ENCODE data around the gene SLC15A4.

The SLC15A4 gene

DNA sequence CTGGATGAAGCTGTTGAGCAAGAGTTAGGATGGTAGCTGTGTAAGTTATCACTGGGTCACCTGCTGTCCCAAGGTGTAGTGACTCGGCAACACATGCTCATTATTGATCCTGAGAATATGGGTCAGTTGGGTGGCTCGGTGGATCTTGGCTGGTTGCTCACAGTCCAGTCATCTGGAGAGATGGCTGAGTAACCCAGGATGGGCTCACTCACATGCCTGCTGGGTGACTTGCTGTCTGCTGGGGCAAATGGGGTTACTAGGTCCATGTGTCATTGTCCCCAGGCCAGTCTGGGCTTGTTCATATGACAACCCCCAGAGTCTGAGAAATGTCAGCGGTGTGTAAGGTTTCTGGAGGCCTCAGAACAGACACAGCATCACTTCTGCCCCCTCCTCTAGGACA is 69.5 kb downstream of the SLC15A4 start:
- TF ChIP-seq HDGF (IDR thresholded peaks at IDR 0.05; ENCODE audit: borderline replicate concordance): no peak
- no peak for TF ChIP-seq FOXK2 (IDR thresholded peaks at IDR 0.05)
- TF ChIP-seq FOXA1 (IDR thresholded peaks at IDR 0.05): no peak
- no peak for TF ChIP-seq CTBP1 (IDR thresholded peaks at IDR 0.05; ENCODE audit: borderline replicate concordance)
- no peak for TF ChIP-seq TARDBP (IDR thresholded peaks at IDR 0.05)
- no peak for TF ChIP-seq SUZ12 (IDR thresholded peaks at IDR 0.05)
- no peak for TF ChIP-seq SP1 (IDR thresholded peaks at IDR 0.05)
- ChIA-PET CTCF (no interaction called here), POLR2A (no interaction called here)
- no peak for DNase-seq (ENCODE audit: extremely low spot score)

DNA sequence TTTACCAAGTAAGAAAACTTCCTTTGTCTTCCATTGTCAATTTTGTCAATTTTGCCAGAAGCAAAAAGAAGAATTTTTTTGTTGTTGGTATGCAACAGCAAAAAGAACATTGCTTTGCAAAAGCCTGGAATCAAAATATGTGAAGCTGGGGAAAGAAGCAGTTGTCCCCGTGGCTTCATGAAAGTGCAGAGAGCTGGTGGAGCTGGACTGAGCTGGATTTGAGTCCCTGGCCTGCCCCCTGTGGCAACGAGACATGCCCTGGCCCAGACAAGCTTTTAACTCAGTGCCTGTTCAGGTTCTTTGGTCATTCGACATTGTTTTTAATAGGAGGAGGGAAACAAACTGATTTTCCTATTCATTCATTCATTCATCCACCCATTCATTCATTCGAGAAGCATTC is 70.3 kb downstream of the SLC15A4 start:
- TF ChIP-seq LEF1 (IDR thresholded peaks at IDR 0.05; ENCODE audit: borderline replicate concordance) (no peak), HDGF (IDR thresholded peaks at IDR 0.05; ENCODE audit: borderline replicate concordance) (no peak), BHLHE40 (IDR thresholded peaks at IDR 0.05; ENCODE audit: borderline replicate concordance) (no peak), SP1 (IDR thresholded peaks at IDR 0.05) (no peak)
- TF ChIP-seq, protein P1, sequence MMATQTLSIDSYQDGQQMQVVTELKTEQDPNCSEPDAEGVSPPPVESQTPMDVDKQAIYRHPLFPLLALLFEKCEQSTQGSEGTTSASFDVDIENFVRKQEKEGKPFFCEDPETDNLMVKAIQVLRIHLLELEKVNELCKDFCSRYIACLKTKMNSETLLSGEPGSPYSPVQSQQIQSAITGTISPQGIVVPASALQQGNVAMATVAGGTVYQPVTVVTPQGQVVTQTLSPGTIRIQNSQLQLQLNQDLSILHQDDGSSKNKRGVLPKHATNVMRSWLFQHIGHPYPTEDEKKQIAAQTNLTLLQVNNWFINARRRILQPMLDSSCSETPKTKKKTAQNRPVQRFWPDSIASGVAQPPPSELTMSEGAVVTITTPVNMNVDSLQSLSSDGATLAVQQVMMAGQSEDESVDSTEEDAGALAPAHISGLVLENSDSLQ (IDR thresholded peaks at IDR 0.05): no peak
- DNase-seq (ENCODE audit: extremely low spot score): no peak
- ChIA-PET CTCF (no interaction called here), POLR2A (no interaction called here)

DNA sequence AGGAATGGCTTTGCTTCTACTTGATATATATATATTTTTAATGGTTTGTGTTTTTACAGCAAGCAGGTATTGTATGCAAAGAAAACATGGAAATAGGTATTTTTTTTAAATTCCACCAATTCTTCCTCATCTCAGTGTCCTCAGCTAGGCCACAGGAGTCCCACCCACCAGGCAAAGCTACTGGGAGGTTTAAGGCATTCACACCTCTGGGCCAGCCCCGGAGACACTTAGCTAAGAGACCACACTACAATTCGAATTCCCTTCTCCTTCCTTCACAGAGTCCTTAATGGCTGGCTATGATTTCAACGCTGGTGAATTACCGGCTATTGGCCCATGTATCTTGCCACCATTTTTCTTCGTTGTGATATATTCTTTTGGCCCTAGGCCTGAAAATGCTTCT is 71.4 kb downstream of the SLC15A4 start:
- CTCF ChIA-PET: no interaction called here
- no peak for DNase-seq (ENCODE audit: extremely low spot score)
- no peak for TF ChIP-seq BHLHE40 (IDR thresholded peaks at IDR 0.05; ENCODE audit: borderline replicate concordance)
- no peak for TF ChIP-seq HDGF (IDR thresholded peaks at IDR 0.05; ENCODE audit: borderline replicate concordance)
- no peak for TF ChIP-seq ARNT (IDR thresholded peaks at IDR 0.05)
- TF ChIP-seq FOXK2 (IDR thresholded peaks at IDR 0.05): no peak
- TF ChIP-seq FOXM1 (IDR thresholded peaks at IDR 0.05; ENCODE audit: borderline replicate concordance): no peak
- TF ChIP-seq SUZ12 (IDR thresholded peaks at IDR 0.05): no peak
- TF ChIP-seq L3MBTL2 (conservative IDR thresholded peaks at IDR 0.05): no peak
- no peak for TF ChIP-seq TARDBP (IDR thresholded peaks at IDR 0.05)
- no peak for TF ChIP-seq SP1 (IDR thresholded peaks at IDR 0.05)
- no peak for TF ChIP-seq CTBP1 (IDR thresholded peaks at IDR 0.05; ENCODE audit: borderline replicate concordance)
- no peak for TF ChIP-seq NFRKB (IDR thresholded peaks at IDR 0.05)
- no peak for TF ChIP-seq LEF1 (IDR thresholded peaks at IDR 0.05; ENCODE audit: borderline replicate concordance)
- TF ChIP-seq ELF4 (IDR thresholded peaks at IDR 0.05): no peak
- TF ChIP-seq FOXA1 (IDR thresholded peaks at IDR 0.05): no peak
- TF ChIP-seq, protein P1 (IDR thresholded peaks at IDR 0.05): no peak
- TF ChIP-seq ZNF384 (IDR thresholded peaks at IDR 0.05): no peak

DNA sequence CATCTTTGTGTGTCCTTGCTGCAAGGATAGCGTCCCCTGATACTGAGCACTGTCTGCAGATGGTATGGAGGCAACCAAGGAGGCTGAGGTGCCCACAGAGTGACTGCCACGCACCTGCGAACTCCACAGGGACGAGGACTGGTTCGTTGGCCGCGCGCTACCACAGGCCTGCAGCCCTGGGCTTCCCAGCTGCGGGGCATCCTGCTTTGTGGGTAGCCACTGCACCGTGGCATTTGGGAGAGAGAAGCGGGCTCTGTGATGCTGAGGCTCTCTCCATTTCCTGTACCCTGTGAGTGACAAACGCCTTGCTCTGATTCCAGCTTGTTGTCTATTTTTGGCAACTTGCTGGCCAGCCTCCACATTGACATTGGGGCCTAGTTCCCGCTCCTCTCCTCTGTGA is 76.3 kb downstream of the SLC15A4 start:
- ChIA-PET CTCF (no interaction called here), POLR2A (no interaction called here)
- no peak for DNase-seq (ENCODE audit: extremely low spot score)
- TF ChIP-seq LEF1 (IDR thresholded peaks at IDR 0.05; ENCODE audit: borderline replicate concordance): no peak
- TF ChIP-seq SUZ12 (IDR thresholded peaks at IDR 0.05): no peak
- no peak for TF ChIP-seq FOXM1 (IDR thresholded peaks at IDR 0.05; ENCODE audit: borderline replicate concordance)
- no peak for TF ChIP-seq FOXA1 (IDR thresholded peaks at IDR 0.05)
- TF ChIP-seq TARDBP (IDR thresholded peaks at IDR 0.05): no peak
- TF ChIP-seq BHLHE40 (IDR thresholded peaks at IDR 0.05; ENCODE audit: borderline replicate concordance): no peak
- TF ChIP-seq ARNT (IDR thresholded peaks at IDR 0.05): no peak
- no peak for TF ChIP-seq ZNF384 (IDR thresholded peaks at IDR 0.05)
- no peak for TF ChIP-seq CTBP1 (IDR thresholded peaks at IDR 0.05; ENCODE audit: borderline replicate concordance)
- no peak for TF ChIP-seq L3MBTL2 (conservative IDR thresholded peaks at IDR 0.05)
- no peak for TF ChIP-seq NFRKB (IDR thresholded peaks at IDR 0.05)
- no peak for TF ChIP-seq FOXK2 (IDR thresholded peaks at IDR 0.05)
- TF ChIP-seq HDGF (IDR thresholded peaks at IDR 0.05; ENCODE audit: borderline replicate concordance): no peak
- TF ChIP-seq, protein P1 (IDR thresholded peaks at IDR 0.05): no peak
- no peak for TF ChIP-seq ELF4 (IDR thresholded peaks at IDR 0.05)
- TF ChIP-seq SP1 (IDR thresholded peaks at IDR 0.05): no peak

More for the DNA sequence above, 71.4 kb downstream of the SLC15A4 start:
- POLR2A ChIA-PET: no interaction called here

DNA sequence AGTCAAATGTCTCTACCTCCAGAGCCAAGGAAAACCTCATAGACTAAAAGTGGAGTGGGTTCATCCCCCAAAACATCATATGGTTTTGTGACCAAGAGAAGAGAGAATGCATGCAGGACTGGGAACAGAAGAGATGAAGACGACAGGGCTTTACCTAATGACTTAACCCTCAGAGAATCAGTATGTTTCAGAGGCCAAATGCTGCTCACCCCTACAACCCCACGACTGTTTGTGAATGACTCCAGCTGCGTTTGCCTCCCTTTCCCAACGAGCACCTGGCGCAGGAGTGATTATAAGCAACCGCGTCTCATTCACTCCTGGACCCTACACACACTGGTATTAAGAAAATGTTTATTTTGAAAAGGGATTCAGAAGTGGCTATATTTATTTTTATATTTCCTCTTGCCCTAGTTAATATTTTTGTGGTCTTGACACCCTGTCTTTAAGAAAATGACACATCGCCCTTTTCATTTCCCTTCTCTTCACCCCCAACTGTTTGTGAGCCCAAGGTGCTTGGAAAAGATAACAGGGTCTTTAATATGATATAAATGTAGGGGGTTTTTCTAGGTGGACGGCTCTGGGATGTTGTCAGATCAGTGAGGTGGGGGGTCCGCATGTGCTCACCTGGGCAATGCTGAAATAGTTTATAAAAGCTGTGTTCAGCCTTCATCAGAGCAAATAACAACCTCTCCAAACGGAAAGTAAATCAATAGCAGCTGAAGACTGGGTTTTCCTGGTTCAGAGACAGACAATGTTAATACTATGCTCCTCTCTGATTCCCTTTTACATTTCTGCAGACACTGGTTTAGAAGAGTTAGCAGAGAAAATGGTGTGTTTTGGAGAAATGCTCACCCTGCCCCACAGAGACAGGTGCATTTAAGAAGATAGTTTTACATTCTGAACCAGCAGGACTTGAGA is 77.7 kb downstream of the SLC15A4 start:
- POLR2A ChIA-PET: no interaction called here
- DNase-seq (ENCODE audit: extremely low spot score): no peak
- TF ChIP-seq, protein P1 (IDR thresholded peaks at IDR 0.05): no peak
- TF ChIP-seq ARNT (IDR thresholded peaks at IDR 0.05) (no peak), BHLHE40 (IDR thresholded peaks at IDR 0.05; ENCODE audit: borderline replicate concordance) (no peak)
- CTCF ChIA-PET: no interaction called here

DNA sequence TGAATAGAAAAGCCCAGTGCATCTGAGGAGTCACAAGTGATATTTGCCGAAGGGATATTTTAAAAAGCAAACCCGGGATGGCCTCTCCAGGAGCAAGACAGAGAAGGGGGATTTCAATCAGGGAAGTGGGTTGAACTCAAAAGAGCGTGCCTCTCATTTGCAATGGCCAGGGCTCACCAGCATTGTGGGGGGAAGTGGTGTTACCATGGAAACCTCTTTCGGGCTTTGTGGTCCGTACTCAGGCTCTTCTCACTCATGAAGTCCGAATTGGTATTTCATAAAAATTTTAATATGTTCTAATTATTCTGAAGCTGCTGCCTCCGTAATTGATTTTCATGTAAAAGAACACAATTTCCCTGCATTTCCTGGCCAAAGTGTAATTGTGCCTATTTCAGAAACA is 79.8 kb downstream of the SLC15A4 start:
- DNase-seq (ENCODE audit: extremely low spot score): no peak
- ChIA-PET CTCF (no interaction called here), POLR2A (no interaction called here)
- TF ChIP-seq ARNT (IDR thresholded peaks at IDR 0.05) (no peak), SUZ12 (IDR thresholded peaks at IDR 0.05) (no peak), HDGF (IDR thresholded peaks at IDR 0.05; ENCODE audit: borderline replicate concordance) (no peak), BHLHE40 (IDR thresholded peaks at IDR 0.05; ENCODE audit: borderline replicate concordance) (no peak), FOXK2 (IDR thresholded peaks at IDR 0.05) (no peak), L3MBTL2 (conservative IDR thresholded peaks at IDR 0.05) (no peak), CTBP1 (IDR thresholded peaks at IDR 0.05; ENCODE audit: borderline replicate concordance) (no peak), TARDBP (IDR thresholded peaks at IDR 0.05) (no peak), LEF1 (IDR thresholded peaks at IDR 0.05; ENCODE audit: borderline replicate concordance) (no peak), ZNF384 (IDR thresholded peaks at IDR 0.05) (no peak)
- TF ChIP-seq, protein P1 (IDR thresholded peaks at IDR 0.05): no peak

Data from HEK293T (cell line).